GM18873 (cell line): ENCODE data around the gene CDS2.

Source experiments
- ATAC-seq: cut with Tn5 transposase; IDR thresholded peaks from one replicate; pipeline ENCODE4 v1.9.1; 2021; ENCODE audit warnings: mild to moderate bottlenecking, moderate library complexity, moderate number of reproducible peaks; ENCODE audit not compliant: unreplicated experiment, low FRiP score

CDS2 gene

DNA sequence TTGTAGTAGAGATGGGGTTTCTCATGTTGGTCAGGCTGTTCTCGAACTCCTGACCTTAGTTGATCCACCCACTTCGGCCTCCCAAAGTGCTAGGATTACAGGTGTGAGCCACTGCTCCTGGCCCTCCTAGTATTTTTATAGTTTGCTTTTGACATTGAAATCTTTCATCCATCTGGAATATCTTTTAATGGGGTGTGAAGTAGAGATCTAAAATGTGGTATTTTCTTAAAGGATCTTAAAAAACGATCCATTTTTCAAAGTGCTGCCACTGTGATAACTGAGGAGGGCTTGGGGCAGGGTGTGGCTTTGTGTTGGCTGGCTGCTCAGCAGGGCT is 23.1 kb downstream of the CDS2 start:
- ATAC-seq = no peak

DNA sequence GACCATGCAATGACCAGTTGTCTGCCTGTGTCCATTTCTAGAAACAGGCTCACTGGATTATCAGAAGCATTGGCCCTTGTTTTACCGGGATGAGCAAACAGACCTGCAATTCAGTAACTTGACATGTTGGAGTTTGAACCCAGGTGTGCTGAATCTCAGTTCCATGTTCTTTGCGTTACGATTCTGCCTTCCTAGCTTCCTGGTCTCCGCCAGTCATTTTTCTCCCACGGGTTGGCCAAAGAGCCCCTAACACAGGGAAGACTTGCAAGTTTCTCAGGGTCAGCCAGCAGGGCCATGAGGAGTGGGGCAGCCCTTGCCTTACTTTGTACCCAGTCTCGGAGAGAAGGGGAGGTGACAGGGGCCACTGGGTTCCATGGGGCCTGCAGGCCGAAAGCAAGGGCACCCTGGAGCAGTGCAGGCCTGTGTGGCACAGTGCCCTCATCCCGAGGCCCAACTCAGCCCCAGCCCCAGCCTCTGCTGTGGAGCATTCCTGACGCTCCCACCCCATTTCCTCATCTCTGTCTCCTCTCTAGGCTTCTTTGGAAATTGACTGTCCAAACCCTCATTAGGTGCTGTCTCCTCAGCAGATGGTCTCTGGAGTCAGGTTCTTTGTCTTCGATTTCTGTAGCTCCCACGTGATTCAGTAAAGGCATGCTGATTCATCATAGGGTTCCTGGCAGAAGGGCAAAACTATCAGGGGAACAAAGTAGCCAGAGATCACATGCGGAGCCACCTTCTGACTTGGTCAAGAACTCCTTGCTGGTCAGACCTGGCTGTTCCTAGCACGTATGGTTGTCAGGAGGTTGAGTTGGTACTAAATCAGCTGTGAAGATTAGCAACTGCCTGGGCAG is 23.6 kb downstream of the CDS2 start:
- ATAC-seq = no peak

DNA sequence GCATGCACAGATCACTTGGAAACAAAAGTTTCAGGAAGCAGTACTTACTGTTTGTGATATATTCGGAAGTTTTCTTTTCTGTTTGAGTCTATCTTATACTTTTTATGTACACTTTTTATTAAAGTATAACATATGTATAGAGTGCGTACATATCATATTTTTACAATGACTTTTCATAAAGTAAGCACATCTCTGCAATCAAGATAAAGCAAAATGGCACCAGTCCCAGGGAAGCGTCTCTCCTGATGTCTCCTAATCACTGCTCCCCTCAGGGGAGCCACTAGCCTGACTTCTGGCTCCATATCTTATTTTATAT is 26.3 kb downstream of the CDS2 start:
- no peak for ATAC-seq

DNA sequence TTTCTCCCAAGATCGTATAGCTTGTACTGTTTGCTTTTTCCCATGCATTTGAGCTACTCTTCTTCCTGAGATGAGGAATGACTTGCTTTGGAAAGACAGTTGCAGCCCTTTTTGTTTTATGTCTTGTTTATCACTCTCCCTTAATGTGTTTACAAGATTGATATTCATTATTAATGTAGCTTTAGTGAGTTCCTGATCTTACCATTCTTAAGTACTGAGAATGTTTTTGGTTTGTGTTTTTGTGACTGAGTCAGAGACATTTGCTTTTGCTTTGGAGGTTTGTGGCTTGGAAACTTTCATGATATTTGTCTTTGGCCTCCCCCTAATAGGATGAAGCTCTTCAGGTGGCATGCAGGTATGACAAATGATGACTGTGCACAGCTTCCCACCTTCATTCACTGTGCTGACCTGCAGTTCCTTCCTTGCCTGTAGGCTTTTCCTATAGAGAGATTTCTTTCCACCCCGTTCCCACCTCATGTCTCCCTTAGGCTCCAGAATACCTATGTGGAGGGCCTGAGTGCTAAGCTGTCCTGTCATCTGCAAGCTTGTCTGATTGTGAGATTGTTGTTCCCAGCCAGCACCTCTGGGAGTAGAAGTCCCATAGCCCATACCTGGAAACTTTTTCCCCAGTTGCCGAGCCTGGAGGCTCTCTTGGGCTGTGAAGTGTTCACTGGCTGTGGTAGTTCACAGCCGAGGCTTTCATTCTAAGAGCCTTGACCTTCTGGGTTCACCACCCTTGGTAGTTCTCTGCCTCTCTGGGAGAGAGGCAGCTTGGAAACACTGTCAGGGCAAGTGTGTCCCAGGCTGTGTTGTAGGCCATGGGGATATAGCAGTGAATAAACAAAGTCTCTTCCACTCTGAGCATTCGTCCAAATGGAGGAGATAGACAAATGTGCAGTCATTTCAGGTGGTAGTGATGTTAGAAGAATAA is 27.1 kb downstream of the CDS2 start:
- no peak for ATAC-seq

DNA sequence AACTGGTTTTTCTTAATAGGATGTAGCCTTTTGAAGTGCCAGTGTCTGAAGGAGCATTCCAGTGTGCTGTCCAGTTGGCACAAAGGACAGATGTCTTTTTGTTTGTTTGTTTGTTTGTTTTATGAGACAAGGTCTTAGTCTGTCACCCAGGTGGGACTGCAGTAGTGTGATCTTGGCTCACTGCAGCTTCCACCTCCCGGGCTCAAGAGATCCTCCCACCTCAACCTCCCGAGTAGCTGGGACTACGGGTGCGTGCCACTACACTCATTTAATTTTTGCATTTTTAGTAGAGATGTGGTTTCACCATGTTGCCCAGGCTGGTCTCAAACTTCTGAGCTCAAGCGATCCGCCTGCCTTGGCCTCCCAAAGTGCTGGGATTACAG is 27.7 kb downstream of the CDS2 start:
- ATAC-seq = no peak

DNA sequence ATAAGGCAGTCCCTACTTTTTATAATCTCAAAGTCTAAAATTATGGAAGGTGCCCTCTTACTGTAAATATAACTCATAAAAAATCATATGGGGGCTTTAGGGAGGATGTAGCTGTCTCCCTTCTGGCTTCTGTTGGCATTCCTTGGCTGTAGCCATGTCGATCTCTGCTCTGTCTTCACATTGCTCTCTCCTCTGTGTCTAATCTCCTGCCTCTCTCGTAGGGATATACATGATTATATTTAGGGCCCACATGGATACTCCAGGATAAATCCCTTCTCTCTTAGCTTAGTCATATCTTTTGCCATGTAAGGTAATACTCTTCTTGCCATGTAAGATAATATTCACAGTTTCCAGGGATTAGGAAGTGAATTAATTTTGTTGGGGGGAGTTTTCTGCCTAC is 28.6 kb downstream of the CDS2 start:
- no peak for ATAC-seq

DNA sequence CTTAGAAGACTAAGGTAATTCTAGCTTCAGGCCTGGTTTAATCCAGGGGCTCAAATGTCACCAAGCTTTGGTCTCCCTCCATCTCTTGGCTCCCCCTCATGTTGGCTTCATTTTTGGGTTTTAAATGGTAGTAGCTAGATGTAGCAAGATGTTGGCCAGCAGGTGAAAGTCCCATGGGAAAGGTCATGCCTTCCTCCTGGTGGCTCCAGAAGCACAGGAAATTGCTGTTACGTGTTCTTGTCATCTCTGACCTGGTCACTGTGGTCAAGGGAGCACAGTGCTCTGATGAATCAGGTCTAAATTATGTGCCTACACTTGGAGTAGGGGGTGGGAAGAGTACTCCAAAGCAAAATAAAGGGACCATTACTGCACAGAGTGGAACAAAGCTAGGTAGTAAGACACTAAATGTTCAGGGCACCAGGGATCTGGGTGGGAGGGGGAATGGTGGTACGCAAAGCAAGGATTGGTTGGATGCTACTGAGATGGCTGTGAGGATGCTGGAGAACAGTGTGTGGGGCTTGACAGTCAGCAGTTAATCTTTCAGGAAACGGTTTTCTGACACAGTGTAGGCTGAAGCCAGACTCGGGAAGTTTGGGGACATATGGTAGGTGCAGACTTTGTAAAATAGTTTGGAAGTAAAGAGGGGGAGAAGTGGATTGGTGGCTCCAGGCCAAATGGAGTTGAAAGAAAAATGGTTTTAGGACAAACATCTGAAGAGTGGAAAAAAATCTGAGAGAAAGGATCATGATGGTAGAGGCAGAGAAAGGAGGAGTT is 30.1 kb downstream of the CDS2 start:
- no peak for ATAC-seq

DNA sequence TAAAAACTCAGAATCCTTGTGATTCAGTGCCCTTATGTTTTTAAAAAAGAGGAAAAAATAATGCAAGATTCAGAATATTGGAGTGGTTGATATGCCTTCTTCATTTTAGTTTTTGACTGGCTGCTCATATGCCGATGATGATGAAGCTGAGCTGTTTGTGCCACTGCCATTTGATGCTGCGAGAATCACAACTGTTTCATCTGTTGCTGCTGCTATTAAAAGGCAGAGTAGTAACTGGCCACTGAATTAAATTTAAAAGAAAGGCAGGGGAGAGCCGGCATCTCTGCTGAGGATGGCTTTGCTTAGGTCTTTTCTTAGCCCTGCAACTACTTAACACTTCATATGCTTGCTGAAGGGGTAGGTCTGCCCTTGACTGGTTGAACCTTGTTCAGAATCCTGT is 33.1 kb downstream of the CDS2 start:
- no peak for ATAC-seq

DNA sequence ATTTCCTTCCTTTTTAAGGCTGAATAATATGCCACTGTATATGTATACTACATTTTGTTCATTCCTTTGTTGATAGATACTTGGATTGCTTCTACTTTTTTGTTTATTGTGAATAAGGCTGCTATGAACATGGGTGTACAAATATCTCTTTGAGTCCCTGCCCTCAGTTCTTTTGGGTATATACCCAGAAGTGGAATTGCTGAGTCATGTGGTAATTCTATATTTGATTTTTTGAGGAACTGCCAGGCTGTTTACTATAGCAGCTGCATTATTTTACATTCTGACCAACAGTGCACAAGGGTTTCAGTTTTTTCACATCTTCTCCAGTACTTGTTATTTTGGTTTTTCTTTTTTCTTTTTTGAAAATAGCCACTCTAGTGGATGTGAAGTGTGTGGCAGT is 34.1 kb downstream of the CDS2 start:
- no peak for ATAC-seq

DNA sequence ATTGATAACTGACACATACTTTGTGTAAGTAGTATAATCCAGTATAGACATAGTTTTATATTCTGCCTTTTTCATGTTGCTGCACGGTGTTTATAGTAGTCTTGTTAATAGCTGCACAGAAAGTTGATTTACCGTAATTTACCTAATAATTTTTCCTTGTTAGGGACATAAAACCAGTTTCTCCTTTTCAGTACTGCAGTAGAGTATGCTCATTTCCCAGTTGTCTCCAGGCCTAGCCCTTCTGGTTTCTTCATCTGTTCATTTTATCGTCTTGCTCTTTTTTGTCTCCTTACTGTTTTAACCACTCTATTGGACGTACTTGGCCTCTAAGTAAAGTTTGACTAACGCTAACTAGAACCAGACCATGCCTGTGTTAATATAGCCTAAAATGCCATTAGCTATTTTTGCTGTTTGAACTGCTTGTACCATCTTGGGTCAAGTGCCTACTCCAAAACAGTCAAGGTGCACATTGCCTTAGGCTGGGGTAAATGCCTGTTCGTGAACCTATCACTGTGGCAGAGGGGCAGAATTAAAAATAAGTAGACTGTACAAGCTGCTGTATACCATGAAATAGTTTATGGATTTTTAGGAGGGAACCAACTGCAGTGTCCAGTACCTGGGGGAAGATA is 34.8 kb downstream of the CDS2 start:
- no peak for ATAC-seq

DNA sequence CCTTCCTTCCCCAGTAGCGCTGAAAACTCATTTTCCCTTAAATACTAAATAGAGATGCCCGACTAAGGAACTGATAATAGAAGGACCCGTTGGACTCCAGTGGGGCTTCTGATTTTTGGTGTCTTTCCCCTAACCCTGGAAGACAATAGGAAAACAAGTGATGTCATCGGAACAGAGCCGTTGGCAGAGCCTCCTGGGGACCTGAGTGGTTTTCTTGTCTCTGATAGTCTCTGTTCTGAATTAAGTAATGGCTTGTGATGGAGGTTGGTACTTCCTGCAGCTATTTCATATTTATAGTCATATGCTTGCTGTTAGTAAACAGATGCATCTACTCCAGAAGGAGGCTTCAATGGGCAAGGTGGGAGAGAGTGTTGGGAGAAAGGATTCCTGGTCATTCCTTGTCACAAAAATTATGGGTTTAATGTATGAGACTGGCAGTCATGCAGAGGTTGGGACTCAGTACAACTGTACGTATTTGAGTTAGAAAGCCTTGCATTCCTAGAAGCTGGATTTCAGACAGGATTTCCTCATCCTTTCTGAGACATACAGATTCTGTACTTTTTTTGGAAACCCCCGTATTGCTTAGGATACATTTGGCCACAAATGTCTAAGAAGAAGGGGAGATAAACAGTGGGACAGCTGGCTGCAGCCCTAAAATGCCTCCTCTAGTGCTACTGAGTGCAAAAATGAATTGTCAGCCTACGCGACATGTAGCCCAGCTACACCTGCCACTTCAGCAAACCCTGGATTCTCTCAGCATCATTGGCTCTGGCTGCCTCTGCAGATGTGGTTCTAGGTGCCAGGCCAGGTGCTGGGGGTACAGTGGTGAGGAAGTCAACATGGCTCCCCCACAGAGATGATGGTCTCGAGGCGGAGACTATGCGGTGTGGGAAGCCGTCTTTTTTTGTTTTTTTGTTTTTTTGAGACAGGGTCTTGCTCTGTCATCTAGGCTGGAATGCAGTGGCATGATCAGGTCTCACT is 38.1 kb downstream of the CDS2 start:
- no peak for ATAC-seq

DNA sequence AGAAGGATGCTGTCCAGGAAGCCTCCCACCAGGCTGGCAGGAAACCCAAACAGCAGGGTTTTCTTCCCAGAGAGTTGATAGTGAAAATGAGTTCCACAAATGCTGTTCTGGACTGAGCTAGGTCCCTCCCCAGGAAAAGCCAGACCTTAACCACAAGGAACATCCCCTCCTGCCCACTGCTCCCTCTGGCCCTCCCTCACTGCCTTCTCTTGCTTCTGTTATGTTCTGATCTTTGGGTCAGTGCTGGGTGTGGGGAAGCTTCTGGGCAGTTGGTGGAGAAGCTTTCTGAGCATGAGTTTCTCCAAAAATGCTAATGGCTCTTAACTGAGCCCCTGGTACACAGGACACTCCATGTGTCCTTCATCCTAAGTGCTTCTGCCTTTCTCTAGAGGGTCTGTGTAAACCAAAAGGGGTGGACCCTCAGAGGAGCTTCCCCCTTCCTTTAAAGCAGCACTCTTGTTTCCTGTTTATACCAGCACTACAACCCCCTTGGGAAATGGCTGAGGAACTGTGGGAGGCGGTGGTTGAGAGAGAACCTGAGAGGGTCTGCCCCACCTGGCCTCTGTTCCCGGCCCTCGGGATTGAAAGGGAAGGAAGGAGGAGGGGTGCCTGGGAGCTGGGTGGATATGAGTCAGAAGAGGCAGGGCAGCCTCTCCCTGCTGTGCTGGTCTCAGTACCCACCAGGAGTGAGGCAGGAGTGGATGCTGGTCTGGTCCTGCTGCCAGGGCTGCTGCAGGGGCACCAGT is 42.0 kb downstream of the CDS2 start:
- ATAC-seq = no peak

DNA sequence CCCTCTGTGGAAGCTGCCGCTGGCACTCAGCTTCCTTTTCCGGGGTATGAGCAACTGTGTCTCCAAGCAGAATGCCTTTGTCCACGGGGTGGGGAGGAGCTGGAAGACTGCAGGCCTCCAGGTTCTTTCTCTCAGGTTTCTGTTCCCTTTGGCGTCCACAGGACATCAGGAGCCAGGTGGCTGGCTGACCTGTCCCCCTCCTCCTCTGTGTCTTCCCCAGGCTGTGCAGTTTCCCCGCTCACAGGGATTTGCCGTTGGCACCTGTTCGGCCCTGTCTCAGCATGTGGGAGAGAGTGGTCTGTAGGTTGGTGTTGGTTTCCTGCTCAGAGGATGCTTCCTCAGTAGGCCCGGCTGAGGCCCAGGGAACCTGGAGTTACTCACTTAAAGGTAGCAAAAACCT is 43.5 kb downstream of the CDS2 start:
- ATAC-seq = no peak

DNA sequence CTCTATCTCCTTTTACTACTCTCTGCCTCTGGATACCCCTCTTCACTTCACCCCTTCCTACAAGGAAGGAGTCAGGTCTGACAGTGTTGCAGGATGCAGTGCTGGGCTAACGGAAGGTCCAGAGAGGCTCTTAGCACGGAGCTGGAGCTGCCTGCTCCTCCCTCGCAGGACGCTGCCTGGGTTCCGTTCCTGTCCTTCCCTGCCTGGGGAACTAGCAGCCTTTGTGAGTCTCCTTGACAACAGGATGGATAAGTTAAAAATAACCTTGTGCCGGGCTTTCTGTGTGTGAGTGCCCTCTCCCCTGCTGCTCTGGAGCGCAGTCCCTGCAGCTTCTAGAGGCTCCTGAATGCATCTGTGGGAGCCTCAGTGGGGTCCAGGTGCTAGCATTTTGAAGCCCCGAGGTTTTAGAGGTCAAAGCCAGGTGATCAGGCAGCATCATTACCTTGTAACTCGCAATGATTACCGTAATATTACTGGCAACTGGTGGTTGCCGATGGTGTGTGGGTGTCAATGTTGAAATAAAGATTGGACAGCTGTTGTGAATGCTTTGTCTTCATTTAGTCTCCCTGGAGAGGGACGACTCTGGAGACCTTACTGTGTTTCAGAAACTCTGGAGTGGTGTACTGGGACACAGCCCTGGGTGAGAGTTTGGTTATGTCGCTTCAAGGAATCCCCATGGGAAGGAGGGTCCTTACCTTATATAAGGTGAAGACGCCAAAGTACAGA is 44.4 kb downstream of the CDS2 start:
- peak; percentile 16 for ATAC-seq

DNA sequence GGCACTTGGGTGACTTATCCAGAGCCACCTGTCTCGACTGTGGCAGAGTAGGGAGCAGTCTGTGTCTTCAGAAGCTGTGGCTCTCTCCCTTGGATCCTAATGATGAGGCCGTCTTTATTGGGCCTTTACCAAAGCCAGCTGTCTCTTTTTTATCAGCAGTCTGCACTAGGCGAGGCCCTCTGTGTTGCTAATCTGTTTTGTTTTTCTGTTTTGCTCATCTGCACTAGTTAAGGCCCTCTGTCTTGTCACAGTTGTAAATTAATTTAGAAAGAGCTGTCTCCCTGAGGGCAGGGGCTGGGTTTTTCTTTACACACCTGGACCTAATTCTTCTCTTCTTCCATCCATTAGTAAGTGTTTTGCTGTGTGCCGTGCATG is 45.0 kb downstream of the CDS2 start:
- peak; percentile 48 for ATAC-seq

DNA sequence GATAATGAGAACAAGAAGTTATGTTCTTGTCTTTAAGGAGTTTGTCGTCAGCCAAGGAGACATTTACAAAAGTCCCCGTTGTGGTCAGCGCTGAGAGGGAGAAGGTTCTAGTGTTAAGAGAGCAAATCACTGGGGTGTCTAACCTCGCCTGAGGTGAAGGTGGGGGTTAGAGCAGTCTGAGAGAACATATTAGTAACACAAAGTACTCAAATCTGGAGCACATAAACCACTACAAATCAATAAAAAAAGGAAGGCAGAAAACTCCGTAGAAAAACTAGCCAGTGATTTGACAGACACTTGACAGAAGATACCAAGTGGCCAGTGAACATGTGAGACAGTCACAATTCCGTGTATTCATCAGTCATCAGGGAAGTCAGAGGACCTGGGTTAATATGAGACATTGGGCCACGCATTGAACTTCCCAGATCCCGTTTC is 45.4 kb downstream of the CDS2 start:
- peak; percentile 48 for ATAC-seq

DNA sequence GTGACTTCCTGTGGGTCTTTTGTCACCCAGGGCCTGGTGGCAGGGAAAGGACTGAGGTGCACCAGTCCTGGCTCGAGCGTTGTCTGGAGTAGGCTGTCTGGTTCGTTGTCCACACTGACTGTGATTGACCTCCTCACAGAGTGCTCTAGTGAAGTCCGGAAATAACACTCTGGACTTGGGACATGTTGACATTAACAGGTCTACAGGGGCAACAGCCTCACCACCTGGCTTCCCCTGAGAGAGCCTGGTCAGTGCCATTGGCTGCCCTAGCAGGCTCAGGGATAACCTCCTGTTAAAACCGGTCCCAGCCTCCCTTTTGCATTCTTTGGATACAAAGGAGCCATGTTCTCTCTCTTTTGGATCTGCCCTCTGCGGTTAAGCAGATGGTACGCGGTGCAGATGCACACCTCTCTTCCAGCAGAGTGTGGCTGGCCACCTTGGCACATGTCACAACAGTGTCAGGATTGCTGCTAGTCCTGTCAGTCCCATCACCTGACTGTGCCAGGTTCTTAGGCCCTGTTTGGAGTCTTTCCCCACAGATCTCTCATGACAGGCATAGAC is 46.2 kb downstream of the CDS2 start:
- no peak for ATAC-seq

DNA sequence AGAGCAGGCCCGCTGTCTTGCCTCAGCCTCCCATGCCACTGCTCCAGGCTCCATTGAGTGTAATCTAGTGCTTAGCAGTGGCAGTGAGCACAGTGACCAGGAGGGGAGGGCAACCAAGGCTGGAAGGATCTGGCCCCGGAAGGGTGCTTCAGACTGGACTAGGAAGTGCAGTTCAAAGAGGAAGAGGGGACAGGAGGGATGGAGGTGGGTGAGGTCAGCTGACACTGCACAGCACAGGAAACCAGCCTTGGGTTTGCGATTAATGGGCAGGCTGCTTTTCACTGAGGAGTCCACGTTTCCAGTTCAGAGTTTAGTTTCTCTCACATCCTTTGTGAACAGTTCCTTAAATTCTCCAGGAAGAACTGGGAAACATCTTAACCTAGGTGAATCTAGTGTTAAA is 46.9 kb downstream of the CDS2 start:
- ATAC-seq = no peak
